DOHH2 (cell line): ENCODE data around the gene BICC1.

Experiments
- CTCF ChIP-seq: fragments of 200-600 bp; sonication (generic); IDR thresholded peaks from one replicate; pipeline ENCODE4 v1.5.1; 2014; ENCODE audit warnings: antibody characterized with exemption, mild to moderate bottlenecking, low read depth, low read length; ENCODE audit not compliant: poor library complexity, severe bottlenecking
- EZH2phosphoT487 ChIP-seq: fragments of 200-600 bp; sonication (generic); IDR thresholded peaks from 2 replicates; pipeline ENCODE4 v1.6.1; 2017; ENCODE audit warnings: borderline replicate concordance, mild to moderate bottlenecking, antibody characterized with exemption, low read length, moderate library complexity, mixed read lengths

GRCh38 chr10:58772758-58773157 lies 260.1 kb downstream of the BICC1 start:
- TF ChIP-seq CTCF (no peak), EZH2phosphoT487 (no peak)
